ENCODE data around the gene IL32. TPM values are rescaled to one million over a fixed set of nuclear protein-coding genes. Genes with fewer than 3 reads are reported as not detected.

The IL32 gene
- total and polyA plus RNA-seq, 2 of the 4 experiments (the other 2 are of a cell fraction): 25.6 to 95.7 TPM

GRCh38 chr16:3017344-3017743 is 48.1 kb upstream of the IL32 start:
- TF ChIP-seq CHD1 (IDR thresholded peaks at IDR 0.05; ENCODE audit: low read depth, low read length) (no peak), RFX5 (IDR thresholded peaks at IDR 0.05; ENCODE audit: low read depth, low read length) (no peak), BHLHE40 (IDR thresholded peaks at IDR 0.05; ENCODE audit: low read depth, low read length) (no peak), CTCF (conservative IDR thresholded peaks at IDR 0.05; ENCODE audit: low read depth, low read length) (no peak), RCOR1 (IDR thresholded peaks at IDR 0.05; ENCODE audit: insufficient replicate concordance, low read length) (no peak), RAD21 (IDR thresholded peaks at IDR 0.05; ENCODE audit: low read length) (no peak), MAFK (IDR thresholded peaks at IDR 0.05; ENCODE audit: low read depth, low read length) (no peak), NFE2L2 (IDR thresholded peaks at IDR 0.05; ENCODE audit: low read depth, low read length) (no peak), FOS (IDR thresholded peaks at IDR 0.05; ENCODE audit: low read depth, low read length) (no peak), CEBPB (IDR thresholded peaks at IDR 0.05; ENCODE audit: low read depth, low read length) (no peak), POLR2A (IDR thresholded peaks at IDR 0.05; ENCODE audit: low read depth, low read length) (no peak), MAZ (IDR thresholded peaks at IDR 0.05; ENCODE audit: borderline replicate concordance, low read depth, low read length) (no peak), MXI1 (IDR thresholded peaks at IDR 0.05; ENCODE audit: borderline replicate concordance, low read depth, low read length) (no peak), SMC3 (IDR thresholded peaks at IDR 0.05; ENCODE audit: low read depth, low read length) (no peak)
- TF ChIP-seq, protein P1, sequence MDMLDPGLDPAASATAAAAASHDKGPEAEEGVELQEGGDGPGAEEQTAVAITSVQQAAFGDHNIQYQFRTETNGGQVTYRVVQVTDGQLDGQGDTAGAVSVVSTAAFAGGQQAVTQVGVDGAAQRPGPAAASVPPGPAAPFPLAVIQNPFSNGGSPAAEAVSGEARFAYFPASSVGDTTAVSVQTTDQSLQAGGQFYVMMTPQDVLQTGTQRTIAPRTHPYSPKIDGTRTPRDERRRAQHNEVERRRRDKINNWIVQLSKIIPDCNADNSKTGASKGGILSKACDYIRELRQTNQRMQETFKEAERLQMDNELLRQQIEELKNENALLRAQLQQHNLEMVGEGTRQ (IDR thresholded peaks at IDR 0.05; ENCODE audit: low read depth, low read length): no peak
- TF ChIP-seq, protein P2, sequence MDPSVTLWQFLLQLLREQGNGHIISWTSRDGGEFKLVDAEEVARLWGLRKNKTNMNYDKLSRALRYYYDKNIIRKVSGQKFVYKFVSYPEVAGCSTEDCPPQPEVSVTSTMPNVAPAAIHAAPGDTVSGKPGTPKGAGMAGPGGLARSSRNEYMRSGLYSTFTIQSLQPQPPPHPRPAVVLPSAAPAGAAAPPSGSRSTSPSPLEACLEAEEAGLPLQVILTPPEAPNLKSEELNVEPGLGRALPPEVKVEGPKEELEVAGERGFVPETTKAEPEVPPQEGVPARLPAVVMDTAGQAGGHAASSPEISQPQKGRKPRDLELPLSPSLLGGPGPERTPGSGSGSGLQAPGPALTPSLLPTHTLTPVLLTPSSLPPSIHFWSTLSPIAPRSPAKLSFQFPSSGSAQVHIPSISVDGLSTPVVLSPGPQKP (IDR thresholded peaks at IDR 0.05; ENCODE audit: borderline replicate concordance, low read depth, low read length): no peak
- H2BK15ac ChIP-seq (ENCODE audit: low read depth, low read length): no peak overlapping the region
- WGBS, 2 experiments (ENCODE audit: extremely low coverage in 2 of 2, insufficient read length in 1 of 2): 50% methylated on average over 5 of the region's 20 CpGs; no CpG with 5 or more reads in 1 of the 2 experiments
- dilution Hi-C loops (cut with HindIII; ENCODE audit: low sequenced_read_pairs, unreplicated experiment): no loop called here
- H2AFZ ChIP-seq (replicated peaks; ENCODE audit: low read length, poor library complexity): no peak overlapping the region
- peak overlapping the region; percentile 42 for H2AK9ac ChIP-seq (replicated peaks; ENCODE audit: low read depth, low read length, poor library complexity)
- H3K4ac ChIP-seq (ENCODE audit: low read depth, low read length): no peak overlapping the region
- peaks cover 5% of the 10 kb centered on the region for H3K36me3 ChIP-seq (ENCODE audit: control insufficient read depth, insufficient read depth, low read length)
- no peak overlapping the region for H3K4me3 ChIP-seq (ENCODE audit: insufficient read depth, low read depth, low read length)
- no peak overlapping the region for H3K27ac ChIP-seq (ENCODE audit: insufficient read depth, low read length)
- POLR2A ChIA-PET (ENCODE audit: unreplicated experiment): no interaction called here
- DNase-seq (no peak), ATAC-seq (ENCODE audit: low read depth) (no peak)
- H4K5ac ChIP-seq (ENCODE audit: low read depth, low read length): no peak overlapping the region
- H3K4me1 ChIP-seq (ENCODE audit: control insufficient read depth, insufficient read depth, low read length): peaks cover 3% of the 10 kb centered on the region; the same call in 1 of the 2 replicates
- H3K56ac ChIP-seq (ENCODE audit: extremely low read depth, insufficient read depth, low read length): no peak overlapping the region
- no peak overlapping the region for H2AK5ac ChIP-seq (ENCODE audit: low read depth, low read length)
- H3K9me3 ChIP-seq (ENCODE audit: control insufficient read depth, insufficient read depth, low read length): no peaks in the 10 kb centered on the region
- no TSS peak for BruUV-seq (replicated peaks)
- no peak overlapping the region for H3K14ac ChIP-seq (replicated peaks; ENCODE audit: low read depth, low read length)
- H2BK20ac ChIP-seq (ENCODE audit: low read depth, low read length): no peak overlapping the region
- no peak overlapping the region for H3K9ac ChIP-seq (ENCODE audit: low read depth, low read length)
- CTCF ChIA-PET: no interaction called here
- H3K23ac ChIP-seq (ENCODE audit: low read depth, low read length): no peak overlapping the region
- peaks cover 0 to 11% of the 10 kb centered on the region in 2 experiments; a peak in 2 of 4 replicates for H3K79me1 ChIP-seq (ENCODE audit: low read depth in 1 of 2, low read length in 2 of 2)
- no peak overlapping the region for H3K4me2 ChIP-seq (ENCODE audit: low read depth, low read length)
- no peaks in the 10 kb centered on the region for H3K9me1 ChIP-seq (ENCODE audit: insufficient read depth, low read length)
- peaks cover 22% of the 10 kb centered on the region for H4K20me1 ChIP-seq (ENCODE audit: insufficient read depth, low read length)
- H4K8ac ChIP-seq (ENCODE audit: low read depth in 2 of 2, low read length in 2 of 2): no peak overlapping the region
- H3K27me3 ChIP-seq (ENCODE audit: control insufficient read depth, insufficient read depth, low read length): peaks cover 22% of the 10 kb centered on the region
- H2BK5ac ChIP-seq (ENCODE audit: low read depth, low read length, poor library complexity, severe bottlenecking): no peak overlapping the region
- intact Hi-C loops (cut with micrococcal nuclease): no loop called here
- H3K18ac ChIP-seq (ENCODE audit: low read depth, low read length): no peak overlapping the region
- H2BK120ac ChIP-seq (ENCODE audit: low read depth, low read length): no peak overlapping the region
- no peak overlapping the region for H4K91ac ChIP-seq (ENCODE audit: insufficient read depth, low read depth, low read length)
- in situ Hi-C loops (cut with MboI; ENCODE audit: low sequenced_read_pairs): no loop called here

All from IMR-90 (cell line).